Astrocyte of the spinal cord (primary cell): ENCODE measurements around the gene RUBCNL.

Experiments
- DNase-seq: peaks from one replicate; pipeline ENCODE4 v3.0.0; 2011; ENCODE audit warnings: low read depth, low spot score
- H3K4me3 ChIP-seq: 2 replicates; pipeline ENCODE4 v1.5.1; 2011; ENCODE audit warnings: low read depth, mild to moderate bottlenecking, low read length, moderate library complexity
- in situ Hi-C: cut with HindIII; loops from 2 replicates; pipeline ENCODE4 v1.10.0; 2017; ENCODE audit warnings: low sequenced_read_pairs
- TF ChIP-seq, protein P1 (sequence below): IDR thresholded peaks from 2 replicates; pipeline ENCODE4 v1.5.1; 2012; ENCODE audit warnings: low read depth, mild to moderate bottlenecking, low read length, inconsistent platforms

The RUBCNL gene

DNA sequence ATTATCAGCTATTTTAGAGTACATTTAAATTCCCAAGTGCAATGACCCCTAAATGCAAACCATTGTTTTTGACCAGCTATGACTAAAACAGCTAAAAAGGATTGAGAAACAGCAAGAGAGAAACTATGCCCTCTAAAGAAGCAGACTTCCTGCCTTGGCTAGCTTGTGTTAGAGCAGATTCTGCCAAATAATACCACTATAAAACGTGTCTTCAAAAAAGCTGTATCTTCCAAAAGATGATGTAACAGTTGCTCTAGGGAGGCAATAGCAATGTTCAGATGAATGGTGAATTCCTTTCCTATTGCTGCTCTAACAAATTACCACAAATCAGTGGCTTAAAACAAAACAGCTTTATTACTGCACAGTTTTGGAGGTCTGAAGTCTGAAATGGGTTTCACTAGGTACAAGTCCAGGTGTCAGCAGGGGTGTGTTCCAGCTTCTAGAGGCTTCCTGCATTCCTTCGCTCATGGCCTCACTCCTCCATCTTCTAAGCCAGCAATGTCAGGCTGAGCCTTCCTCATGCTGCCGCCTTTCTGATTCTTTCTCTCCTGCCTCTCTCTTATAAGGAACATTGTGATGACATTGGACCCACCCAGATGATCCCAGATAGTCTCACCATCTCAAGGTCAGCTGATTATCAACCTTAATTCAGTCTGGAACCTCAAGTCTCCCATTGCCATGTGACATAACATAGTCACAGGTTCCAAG, 90.8 kb downstream of the RUBCNL start:
- in situ Hi-C loops, result no loop called here
- no peak overlapping the region for H3K4me3 ChIP-seq
- peak; percentile 95 for DNase-seq

DNA sequence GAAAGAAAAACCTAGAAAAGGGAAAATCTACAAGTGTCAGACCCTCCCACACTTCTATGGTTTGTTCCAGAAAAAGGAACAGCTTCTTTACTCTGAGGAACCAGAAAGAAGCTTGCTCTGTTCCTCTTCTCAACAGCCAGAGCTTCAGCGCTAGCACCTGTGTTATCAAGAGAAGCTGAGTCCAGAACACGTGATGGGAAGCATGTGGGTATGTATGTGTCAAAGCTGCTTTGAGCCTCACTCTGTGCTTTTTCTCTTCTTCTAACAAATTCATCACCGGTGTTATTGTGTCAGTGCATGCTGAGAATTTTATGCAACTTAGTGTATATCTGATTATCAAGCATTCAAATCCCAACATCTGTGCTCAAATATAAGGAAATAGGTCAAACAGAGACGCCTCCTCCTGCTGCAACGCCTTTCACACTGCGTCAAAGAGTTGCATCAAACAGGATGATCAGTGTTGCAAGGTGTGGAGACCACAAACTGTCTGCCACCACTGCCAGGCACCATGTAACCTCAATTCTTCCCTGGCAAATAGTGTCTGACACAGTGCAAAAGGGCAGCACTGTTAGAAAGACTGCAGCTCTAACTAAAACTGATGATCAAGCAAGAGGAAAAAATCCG, 91.4 kb downstream of the RUBCNL start:
- H3K4me3 ChIP-seq, result no peak overlapping the region
- DNase-seq, result no peak
- TF ChIP-seq, protein P1, sequence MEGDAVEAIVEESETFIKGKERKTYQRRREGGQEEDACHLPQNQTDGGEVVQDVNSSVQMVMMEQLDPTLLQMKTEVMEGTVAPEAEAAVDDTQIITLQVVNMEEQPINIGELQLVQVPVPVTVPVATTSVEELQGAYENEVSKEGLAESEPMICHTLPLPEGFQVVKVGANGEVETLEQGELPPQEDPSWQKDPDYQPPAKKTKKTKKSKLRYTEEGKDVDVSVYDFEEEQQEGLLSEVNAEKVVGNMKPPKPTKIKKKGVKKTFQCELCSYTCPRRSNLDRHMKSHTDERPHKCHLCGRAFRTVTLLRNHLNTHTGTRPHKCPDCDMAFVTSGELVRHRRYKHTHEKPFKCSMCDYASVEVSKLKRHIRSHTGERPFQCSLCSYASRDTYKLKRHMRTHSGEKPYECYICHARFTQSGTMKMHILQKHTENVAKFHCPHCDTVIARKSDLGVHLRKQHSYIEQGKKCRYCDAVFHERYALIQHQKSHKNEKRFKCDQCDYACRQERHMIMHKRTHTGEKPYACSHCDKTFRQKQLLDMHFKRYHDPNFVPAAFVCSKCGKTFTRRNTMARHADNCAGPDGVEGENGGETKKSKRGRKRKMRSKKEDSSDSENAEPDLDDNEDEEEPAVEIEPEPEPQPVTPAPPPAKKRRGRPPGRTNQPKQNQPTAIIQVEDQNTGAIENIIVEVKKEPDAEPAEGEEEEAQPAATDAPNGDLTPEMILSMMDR, result no peak
- in situ Hi-C loops, result no loop called here

More for the DNA sequence above, 90.8 kb downstream of the RUBCNL start:
- TF ChIP-seq, protein P1, result no peak

DNA sequence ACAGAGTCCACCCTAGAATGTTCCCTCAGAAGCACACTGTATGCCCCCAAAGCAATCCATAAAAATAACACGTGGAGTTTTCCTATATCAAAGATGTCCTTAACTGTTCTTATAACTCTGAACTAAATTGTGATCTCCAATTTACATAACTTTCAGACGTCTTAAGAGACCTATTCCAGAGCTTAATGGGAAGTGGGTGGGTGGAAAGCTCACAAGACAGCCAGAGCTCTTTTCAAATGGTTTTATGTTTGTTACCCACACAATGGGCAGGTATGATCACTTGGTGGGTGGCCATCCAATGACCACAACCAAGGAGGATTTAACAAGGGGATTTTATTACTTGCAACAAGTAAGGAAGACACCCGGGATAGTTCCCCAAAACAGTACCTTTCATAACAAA, 93.6 kb downstream of the RUBCNL start:
- in situ Hi-C loops, result no loop called here
- H3K4me3 ChIP-seq, result no peak overlapping the region
- DNase-seq, result no peak
- TF ChIP-seq, protein P1, result no peak
